NCI-H2196 (cell line): ENCODE measurements around the gene RYR1.
"Not testable (repeated sequence)": the region's sequence is repeated elsewhere in the genome, so short reads cannot be mapped to it uniquely, and the experiment has no call there.

Experiments used
- DNase-seq: peaks from one replicate; lab custom pipeline; 2025; ENCODE audit not compliant: unreplicated experiment; lab: John Stamatoyannopoulos, UW

The RYR1 gene

DNA sequence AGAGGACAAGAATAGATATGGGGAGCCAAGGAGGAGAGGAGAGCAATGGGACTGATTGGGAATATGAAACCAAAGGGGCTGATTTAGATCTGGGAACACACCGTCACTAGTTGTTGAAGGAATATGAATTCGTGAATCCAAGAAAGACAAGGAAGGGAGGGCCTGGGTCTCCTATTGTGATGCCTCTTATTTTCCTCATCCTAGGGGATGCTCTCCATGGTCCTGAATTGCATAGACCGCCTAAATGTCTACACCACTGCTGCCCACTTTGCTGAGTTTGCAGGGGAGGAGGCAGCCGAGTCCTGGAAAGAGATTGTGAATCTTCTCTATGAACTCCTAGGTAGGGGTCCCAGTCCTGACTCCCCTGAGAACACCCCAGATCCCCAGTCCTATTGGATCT is 21.5 kb downstream of the RYR1 start:
- no peak for DNase-seq

DNA sequence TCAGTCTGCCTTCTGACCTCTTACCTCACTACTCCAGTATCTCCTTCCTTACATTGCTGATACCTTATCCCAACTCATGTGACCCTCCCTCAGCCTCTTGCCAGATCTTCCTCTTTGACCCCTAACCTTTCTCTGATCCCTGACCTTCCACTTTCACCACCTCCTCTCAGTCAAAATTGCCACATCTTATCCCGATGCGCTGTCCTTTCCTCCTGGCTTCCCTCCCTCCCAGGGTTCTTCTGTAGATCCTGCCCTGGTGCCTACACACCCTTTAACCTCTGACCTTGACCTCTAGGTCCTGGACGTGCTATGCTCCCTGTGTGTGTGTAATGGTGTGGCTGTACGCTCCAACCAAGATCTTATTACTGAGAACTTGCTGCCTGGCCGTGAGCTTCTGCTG is 23.7 kb downstream of the RYR1 start:
- DNase-seq: no peak

DNA sequence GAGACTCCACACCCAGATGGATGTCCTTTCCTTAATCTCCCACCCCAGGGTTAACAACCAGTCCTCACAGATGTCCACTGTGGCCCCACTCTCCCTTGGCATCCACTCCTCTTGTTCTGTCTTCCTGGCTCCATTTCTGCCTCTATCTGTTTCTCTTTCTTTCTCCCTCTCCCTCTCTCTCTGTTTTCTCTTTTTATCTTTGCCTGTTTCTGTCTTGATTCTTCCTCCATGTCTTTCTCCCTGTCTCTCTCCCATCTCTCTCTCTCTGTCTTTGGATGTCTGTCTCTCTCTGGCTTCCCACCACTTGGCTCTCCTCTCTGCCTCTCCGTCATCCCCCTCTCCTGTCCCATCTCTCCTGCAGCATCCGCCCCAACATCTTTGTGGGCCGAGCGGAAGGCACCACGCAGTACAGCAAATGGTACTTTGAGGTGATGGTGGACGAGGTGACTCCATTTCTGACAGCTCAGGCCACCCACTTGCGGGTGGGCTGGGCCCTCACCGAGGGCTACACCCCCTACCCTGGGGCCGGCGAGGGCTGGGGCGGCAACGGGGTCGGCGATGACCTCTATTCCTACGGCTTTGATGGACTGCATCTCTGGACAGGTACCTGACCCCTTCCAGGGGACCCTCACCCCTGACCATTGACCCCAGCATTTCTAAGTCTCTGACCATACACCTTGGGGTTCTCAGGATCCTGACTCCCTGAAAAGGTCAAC is 24.4 kb downstream of the RYR1 start:
- DNase-seq: no peak

DNA sequence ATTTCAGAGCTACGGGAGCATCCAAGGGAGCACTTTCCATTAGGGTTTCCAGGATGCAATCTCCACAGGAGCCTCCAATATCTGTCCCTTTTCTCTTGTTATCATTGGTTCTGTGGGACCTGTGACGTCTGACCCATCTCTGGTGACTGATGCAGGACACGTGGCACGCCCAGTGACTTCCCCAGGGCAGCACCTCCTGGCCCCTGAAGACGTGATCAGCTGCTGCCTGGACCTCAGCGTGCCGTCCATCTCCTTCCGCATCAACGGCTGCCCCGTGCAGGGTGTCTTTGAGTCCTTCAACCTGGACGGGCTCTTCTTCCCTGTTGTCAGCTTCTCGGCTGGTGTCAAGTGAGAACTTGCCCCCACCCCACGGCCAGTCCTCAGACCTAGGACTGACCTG is 25.5 kb downstream of the RYR1 start:
- DNase-seq: no peak

DNA sequence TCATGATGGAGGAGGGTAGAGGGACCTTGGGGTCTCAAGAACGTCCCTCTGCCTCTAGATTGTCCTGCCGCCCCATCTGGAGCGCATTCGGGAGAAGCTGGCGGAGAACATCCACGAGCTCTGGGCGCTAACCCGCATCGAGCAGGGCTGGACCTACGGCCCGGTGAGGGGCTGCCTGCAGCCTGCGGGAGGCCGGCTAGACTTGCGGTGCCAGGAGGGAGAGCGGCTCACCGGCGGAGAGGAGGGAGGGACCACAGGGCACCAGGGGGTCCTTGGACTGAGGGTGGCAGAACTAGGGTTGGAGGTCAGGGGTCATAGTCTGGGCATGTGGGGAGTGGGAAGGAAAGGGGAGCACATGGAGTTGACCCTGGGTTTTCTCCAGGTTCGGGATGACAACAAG is 29.9 kb downstream of the RYR1 start:
- DNase-seq: no peak

DNA sequence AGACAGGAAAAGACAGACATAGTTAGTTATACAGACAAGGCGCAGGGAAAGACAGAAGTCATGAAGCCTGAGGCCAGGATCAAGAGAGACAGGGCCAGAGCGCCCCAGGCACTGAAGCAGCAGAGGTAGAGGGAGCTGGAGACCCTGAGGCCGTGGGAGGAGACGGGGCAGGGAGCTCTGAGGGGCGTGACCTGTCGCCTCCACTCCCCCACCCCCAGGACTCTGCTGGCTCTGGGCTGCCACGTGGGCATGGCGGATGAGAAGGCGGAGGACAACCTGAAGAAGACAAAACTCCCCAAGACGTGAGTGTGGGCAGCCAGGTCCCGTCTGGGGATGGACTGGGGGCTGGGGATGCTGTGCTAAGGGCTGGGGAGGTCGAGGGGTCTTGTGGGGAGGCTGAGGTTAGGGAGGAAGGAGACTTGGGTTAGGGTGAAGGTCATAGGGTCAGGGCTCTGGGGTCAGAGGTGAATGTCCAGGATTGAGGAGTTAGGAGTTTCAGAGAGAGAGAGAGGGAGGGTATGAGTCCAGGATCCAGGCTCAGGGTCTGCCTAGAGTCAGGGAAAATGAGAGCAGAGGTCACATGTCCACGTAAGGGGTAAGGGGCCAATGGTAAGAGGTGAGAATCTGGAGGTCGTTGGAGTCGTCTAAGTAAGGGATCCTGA is 31.1 kb downstream of the RYR1 start:
- no peak for DNase-seq

DNA sequence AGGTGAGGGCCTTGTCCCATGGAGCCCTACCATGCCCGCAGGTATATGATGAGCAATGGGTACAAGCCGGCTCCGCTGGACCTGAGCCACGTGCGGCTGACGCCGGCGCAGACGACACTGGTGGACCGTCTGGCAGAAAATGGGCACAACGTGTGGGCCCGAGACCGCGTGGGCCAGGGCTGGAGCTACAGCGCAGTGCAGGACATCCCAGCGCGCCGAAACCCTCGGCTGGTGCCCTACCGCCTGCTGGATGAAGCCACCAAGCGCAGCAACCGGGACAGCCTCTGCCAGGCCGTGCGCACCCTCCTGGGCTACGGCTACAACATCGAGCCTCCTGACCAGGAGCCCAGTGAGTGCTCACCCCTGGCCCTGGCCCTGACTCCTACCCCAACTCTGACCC is 32.6 kb downstream of the RYR1 start:
- DNase-seq: no peak

DNA sequence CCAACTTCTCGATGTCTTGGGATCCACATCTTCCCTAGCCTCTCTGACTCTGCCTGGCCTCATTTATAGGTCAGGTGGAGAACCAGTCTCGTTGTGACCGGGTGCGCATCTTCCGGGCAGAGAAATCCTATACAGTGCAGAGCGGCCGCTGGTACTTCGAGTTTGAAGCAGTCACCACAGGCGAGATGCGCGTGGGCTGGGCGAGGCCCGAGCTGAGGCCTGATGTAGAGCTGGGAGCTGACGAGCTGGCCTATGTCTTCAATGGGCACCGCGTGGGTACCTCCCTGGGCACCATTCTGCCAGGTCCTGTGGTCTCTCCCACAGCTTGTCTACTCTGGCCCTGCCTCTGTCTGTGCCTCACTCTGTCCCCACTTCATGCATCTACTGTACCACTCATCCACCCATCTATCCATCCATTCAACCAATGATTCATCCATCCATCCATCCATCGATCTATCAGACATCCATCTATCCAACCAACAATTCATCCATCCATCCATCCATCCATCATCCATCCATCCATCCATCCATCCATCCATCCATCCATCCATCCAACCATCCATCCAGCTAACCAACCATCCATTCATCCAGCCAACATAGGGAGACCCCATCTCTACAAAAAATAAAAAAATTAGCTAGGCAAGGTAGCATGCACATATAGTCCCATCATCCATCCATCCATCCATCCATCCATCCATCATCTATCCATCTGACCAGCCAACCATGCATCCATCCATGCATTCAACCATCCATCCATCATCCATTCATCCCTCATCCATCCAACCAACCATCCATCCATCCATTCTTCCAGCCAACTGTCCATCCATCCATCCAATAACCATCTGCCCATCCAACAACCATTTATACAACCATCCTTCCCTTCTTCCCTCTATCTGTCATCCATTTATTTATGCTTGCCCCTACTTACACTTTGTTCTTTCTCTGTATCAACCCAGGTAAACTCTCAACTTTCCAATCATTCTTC is 34.3 kb downstream of the RYR1 start:
- DNase-seq: no peak

DNA sequence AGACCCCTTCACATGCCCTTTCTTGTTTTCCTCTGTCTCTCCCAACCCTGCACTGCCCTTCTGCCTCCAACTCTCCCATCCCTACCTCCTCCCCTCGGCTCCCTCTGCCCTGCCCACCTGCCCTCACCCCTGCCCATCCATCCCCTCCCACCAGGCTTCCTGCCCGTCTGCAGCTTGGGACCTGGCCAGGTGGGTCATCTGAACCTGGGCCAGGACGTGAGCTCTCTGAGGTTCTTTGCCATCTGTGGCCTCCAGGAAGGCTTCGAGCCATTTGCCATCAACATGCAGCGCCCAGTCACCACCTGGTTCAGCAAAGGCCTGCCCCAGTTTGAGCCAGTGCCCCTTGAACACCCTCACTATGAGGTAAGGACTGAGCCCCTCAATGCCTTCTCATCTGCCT is 35.7 kb downstream of the RYR1 start:
- no peak for DNase-seq

DNA sequence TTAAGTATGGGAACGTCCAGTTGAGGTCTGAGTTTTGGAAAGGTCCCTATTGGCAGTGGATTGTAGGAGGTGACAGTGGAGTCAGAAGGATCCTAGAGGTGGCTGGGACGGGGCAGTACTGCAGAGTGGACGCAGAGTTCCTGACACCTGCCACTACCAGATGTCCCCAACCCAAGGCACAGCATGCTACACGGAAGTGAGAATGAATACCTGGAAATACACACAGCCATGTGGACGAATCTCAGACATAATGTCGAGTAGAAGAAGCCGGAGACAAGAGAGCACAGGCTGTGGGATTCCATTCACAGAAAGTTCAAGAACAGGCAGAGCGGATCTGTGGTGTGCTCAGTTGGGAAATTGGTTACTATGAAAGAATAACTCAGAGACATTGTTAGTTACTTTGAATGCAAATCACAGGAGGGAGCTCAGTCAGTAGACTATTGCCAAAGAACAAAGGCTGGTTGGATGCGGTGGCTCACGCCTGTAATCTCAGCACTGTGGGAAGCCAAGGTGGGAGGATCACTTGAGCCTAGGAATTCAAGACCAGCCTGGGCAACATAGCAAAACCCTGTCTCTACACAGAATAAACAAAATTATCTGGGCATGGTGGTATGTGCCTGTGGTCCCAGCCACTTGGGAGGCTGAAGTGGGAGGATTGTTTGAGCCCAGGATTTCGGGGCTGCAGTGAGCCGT is 37.4 kb downstream of the RYR1 start:
- no peak for DNase-seq

DNA sequence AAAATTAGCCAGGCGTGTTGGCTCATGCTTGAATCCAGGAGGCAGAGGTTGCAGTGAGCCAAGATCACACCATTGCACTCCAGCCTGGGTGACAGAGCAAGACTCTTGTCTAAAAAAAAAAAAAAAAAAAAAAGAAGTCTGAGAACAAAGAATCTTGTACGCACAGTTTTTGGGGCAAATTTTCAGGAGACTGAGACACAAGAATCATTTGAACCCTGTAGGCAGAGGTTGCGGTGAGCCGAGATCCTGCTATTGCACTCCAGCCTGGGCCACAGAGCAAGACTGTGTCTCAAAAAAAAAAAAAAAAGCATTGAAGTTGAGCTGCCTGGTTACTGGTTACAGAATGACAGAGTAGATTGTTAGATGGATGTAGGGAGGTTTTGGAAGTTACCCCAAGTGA is 39.2 kb downstream of the RYR1 start:
- DNase-seq: not testable (repeated sequence)

DNA sequence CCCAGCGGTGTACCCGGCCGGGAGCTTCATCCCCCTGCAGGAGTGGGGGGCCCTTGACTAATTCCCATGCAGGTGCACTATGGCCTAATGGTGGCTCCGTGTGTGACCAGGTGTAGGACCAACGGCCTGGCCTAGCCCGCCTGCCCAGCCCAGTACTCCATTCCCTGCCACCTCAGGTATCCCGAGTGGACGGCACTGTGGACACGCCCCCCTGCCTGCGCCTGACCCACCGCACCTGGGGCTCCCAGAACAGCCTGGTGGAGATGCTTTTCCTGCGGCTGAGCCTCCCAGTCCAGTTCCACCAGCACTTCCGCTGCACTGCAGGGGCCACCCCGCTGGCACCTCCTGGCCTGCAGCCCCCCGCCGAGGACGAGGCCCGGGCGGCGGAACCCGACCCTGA is 39.7 kb downstream of the RYR1 start:
- no peak for DNase-seq

DNA sequence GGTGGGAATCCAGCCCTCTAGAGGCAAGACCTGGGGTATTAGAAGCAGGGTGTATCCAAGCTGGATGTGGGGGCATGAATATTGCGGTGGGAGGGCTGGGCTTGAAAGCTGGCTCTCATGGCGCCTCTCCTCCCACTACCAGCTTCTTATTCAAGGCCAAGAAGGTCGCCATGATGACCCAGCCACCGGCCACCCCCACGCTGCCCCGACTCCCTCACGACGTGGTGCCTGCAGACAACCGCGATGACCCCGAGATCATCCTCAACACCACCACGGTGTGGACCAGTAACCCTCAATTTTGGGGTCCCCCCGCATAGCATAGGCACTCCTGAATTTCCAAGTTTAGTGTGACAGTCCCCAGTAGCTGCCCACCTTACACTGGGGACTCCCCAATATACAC is 41.7 kb downstream of the RYR1 start:
- no peak for DNase-seq

DNA sequence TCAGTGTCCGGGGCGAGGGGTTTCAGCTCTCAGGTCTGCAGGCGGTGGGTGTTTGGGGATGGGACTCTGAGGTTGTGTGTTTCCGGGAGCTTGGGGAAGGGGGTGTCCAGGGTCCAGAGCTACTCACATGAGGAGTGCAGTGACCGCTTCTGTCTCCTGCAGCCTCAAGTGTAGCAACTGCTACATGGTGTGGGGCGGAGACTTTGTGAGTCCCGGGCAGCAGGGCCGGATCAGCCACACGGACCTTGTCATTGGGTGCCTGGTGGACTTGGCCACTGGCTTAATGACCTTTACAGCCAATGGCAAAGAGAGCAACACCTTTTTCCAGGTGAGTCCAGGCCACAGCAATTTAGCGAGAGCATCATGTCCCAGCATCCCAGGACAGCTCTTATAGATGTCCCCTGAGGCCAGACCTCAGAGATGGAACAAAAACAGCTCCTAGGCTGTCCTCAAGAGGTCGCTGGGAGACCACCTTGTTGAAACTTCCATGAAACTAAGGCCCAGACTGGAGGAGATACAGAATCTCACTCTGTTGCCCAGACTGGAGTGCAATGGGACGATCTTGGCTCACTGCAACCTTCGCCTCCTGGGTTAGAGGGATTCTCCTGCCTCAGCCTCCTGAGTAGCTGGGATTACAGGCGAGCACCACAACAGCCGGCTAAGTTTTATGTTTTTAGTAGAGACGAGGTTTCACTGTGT is 44.9 kb downstream of the RYR1 start:
- no peak for DNase-seq

DNA sequence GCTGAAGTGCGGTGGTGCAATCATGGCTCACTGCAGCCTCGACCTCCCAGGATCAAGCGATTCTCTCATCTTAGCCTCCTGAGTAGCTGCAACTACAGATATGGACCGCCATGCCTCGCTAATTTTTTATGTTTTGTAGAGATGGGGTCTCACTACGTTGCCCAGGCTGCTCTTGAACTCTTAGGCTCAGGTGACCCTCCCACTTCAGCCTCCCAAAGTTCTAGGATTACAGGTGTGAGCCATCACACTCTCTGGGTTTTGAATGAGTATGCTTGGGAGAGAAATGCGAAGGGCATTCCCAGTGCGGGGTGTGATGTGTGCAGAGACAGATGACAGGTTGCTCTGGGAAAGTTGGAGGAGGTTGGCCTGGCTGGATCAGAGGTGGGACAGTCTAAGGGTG is 49.0 kb downstream of the RYR1 start:
- DNase-seq: no peak

DNA sequence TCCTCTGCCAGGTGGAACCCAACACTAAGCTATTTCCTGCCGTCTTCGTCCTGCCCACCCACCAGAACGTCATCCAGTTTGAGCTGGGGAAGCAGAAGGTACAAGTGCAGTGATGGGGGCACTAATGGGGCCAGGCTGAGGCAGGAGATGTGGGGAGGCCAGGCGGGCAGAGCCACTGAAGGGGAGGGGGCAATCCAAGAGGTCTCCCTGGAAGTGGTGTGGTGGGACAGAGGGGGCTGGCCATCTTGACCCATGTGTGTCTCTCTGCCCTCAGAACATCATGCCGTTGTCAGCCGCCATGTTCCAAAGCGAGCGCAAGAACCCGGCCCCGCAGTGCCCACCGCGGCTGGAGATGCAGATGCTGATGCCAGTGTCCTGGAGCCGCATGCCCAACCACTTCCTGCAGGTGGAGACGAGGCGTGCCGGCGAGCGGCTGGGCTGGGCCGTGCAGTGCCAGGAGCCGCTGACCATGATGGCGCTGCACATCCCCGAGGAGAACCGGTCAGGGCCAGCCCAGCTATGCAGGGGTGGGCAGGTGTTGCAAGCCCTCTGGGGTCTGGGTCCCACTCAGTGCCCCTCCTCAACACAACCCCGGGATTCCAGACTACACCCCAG is 49.6 kb downstream of the RYR1 start:
- DNase-seq: no peak

DNA sequence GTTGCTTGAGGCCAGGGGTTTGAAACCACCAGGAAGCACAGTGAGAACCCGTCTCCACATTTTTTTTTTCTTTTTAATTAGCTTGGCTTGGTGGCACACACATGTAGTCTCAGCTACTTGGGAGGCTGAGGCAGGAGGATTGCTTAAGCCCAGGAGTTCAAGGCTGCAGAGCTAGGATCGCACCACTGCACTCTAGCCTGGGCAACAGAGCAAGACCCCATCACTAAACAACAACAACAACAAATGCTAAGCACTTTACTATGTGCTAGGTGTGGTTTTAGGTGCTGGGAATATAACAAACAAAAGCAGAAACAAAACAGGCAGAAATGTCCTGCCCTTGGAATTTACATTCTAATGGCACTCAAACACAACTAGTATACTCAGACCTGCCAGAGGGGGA is 51.3 kb downstream of the RYR1 start:
- DNase-seq: no peak

DNA sequence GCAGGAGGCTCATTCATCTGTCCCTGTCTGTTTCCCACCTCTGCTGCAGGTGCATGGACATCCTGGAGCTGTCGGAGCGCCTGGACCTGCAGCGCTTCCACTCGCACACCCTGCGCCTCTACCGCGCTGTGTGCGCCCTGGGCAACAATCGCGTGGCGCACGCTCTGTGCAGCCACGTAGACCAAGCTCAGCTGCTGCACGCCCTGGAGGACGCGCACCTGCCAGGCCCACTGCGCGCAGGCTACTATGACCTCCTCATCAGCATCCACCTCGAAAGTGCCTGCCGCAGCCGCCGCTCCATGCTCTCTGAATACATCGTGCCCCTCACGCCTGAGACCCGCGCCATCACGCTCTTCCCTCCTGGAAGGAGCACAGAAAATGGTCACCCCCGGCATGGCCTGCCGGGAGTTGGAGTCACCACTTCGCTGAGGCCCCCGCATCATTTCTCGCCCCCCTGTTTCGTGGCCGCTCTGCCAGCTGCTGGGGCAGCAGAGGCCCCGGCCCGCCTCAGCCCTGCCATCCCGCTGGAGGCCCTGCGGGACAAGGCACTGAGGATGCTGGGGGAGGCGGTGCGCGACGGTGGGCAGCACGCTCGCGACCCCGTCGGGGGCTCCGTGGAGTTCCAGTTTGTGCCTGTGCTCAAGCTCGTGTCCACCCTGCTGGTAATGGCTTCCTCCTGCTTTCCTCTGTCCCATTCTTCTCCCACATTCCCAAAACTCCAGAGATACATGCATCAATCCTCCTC is 52.2 kb downstream of the RYR1 start:
- DNase-seq: no peak

DNA sequence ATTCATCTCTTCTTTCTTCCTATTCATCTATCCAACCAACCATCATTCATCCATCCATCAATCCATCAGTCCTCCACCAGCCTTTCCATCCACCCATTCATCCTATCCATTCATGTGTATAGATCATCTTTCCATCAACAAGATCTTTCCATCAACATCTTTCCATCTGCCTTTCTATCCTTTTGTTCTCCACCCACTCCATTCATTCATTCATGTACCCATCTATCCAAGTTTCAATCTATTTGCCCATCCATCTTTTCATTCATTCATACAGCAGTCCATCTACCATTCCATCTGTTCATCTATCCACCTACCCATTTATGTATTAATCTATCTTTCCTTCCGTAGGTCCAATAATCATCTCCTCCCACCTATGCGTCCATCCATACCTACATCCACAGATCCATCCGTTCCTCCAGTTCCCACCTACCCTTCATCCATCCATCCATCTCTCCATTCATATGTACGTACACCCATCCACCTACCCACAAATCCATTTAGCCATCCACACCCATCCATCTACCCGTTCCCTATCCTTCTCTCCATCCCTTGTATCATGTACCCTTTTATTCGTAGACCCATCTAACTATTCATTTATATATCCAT is 53.3 kb downstream of the RYR1 start:
- no peak for DNase-seq
